Progenitor cell of endocrine pancreas (in vitro differentiated cells): ENCODE measurements around the gene TNFRSF17. TPM values are rescaled to one million over a fixed set of nuclear protein-coding genes. Genes with fewer than 3 reads are reported as not detected.
"Not testable (repeated sequence)": the region's sequence is repeated elsewhere in the genome, so short reads cannot be mapped to it uniquely, and the experiment has no call there.

ENCODE experiments used
- DNase-seq: peaks from one replicate; pipeline ENCODE4 v3.0.0; 2021; ENCODE audit warnings: low spot score; ENCODE audit not compliant: unreplicated experiment
- H3K27ac Mint-ChIP-seq: 2 replicates; pipeline ENCODE4 v1.8.0; 2021; ENCODE audit warnings: mild to moderate bottlenecking, moderate library complexity, mixed read lengths
- H3K27me3 Mint-ChIP-seq: 2 replicates; pipeline ENCODE4 v1.8.0; 2021; ENCODE audit warnings: mixed read lengths
- H3K36me3 Mint-ChIP-seq: 2 replicates; pipeline ENCODE4 v1.8.0; 2022; ENCODE audit warnings: mixed read lengths; ENCODE audit not compliant: insufficient read depth
- H3K4me1 Mint-ChIP-seq: 2 replicates; pipeline ENCODE4 v1.8.0; 2021; ENCODE audit warnings: low read depth, mixed read lengths
- H3K4me3 Mint-ChIP-seq: 2 replicates; pipeline ENCODE4 v1.8.0; 2021; ENCODE audit warnings: low read depth, mild to moderate bottlenecking, moderate library complexity, mixed read lengths
- H3K9me3 Mint-ChIP-seq: 2 replicates; pipeline ENCODE4 v1.8.0; 2021; ENCODE audit warnings: low read depth, mixed read lengths
- total RNA-seq: library from RNA; stranded (reverse); gene quantifications from 2 replicates; pipeline ENCODE4 v1.2.1, GENCODE V29; 2021
- TF ChIP-seq, protein P1 (sequence below): fragments of 200-600 bp; sonication (generic); IDR thresholded peaks from one replicate; pipeline ENCODE4 v1.5.0; 2021; ENCODE audit warnings: antibody characterized with exemption, mild to moderate bottlenecking; ENCODE audit not compliant: unreplicated experiment

Gene TNFRSF17
- total RNA-seq, 1 donor from 2014 or later: not detected

DNA sequence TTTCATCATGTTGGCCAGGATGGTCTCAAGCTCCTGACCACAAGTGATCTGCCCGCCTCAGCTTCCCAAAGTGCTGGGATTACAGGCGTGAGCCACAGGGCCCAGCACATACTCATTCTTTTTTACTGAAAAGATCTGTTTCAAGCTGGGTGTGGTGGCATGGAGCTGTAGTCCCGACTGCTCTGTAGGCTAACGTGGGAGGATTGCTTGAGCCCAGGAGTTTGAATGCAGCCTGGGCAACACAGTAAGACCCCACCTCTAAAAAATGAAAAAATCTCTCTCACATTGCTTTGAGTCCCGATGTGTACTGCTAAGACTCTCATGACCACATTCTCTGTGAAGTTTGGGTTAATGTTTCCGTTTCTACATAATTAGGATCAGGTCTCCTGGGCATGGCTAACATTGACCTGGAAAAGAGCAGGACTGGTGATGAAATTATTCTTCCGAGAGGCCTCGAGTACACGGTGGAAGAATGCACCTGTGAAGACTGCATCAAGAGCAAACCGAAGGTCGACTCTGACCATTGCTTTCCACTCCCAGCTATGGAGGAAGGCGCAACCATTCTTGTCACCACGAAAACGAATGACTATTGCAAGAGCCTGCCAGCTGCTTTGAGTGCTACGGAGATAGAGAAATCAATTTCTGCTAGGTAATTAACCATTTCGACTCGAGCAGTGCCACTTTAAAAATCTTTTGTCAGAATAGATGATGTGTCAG, 2.3 kb downstream of the TNFRSF17 start:
- Mint-ChIP-seq H3K9me3 (no peaks in the 10 kb centered on the region), H3K4me1 (peaks cover 6% of the 10 kb centered on the region), H3K27ac (peak overlapping the region; percentile 5), H3K4me3 (no peak overlapping the region), H3K36me3 (no peaks in the 10 kb centered on the region), H3K27me3 (no peaks in the 10 kb centered on the region)
- TF ChIP-seq, protein P1, sequence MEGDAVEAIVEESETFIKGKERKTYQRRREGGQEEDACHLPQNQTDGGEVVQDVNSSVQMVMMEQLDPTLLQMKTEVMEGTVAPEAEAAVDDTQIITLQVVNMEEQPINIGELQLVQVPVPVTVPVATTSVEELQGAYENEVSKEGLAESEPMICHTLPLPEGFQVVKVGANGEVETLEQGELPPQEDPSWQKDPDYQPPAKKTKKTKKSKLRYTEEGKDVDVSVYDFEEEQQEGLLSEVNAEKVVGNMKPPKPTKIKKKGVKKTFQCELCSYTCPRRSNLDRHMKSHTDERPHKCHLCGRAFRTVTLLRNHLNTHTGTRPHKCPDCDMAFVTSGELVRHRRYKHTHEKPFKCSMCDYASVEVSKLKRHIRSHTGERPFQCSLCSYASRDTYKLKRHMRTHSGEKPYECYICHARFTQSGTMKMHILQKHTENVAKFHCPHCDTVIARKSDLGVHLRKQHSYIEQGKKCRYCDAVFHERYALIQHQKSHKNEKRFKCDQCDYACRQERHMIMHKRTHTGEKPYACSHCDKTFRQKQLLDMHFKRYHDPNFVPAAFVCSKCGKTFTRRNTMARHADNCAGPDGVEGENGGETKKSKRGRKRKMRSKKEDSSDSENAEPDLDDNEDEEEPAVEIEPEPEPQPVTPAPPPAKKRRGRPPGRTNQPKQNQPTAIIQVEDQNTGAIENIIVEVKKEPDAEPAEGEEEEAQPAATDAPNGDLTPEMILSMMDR: no peak
- DNase-seq: no peak

DNA sequence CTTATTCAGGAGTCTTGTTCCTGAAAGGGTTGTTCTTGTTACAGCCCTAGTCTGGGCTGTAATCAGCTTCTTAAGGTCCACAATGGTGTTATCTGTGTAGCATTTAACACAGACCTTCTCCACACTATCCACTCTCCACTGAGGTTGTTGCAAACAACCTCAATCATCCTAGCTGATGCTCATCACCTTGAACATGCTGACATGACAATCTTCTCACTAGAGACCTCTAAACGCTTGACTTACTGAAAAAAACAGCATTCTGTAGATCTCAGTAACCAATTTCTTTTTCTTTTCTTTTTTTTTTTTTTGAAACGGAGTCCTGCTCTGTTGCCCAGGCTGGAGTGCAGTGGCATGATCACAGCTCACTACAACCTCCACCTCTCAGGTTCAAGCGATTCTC, 3.6 kb downstream of the TNFRSF17 start:
- Mint-ChIP-seq H3K27ac (no peak overlapping the region), H3K4me1 (peaks cover 6% of the 10 kb centered on the region)

DNA sequence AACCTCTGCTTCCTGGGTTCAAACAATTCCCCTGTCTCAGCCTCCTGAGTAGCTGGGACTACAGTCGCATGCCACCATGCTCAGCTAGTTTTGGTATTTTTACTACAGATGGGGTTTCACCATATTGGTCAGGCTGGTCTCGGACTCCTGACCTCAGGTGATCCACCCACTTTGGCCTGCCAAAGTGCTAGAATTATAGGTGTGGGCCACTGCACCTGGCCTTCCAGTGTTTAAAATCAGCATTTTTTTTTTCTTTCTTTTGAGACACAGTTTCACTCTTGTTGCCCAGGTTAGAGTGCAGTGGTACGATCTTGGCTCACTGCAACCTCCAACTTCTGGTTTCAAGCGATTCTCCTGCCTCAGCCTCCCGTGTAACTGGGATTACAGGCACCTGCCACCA, 5.3 kb downstream of the TNFRSF17 start:
- H3K27me3 Mint-ChIP-seq, H3K36me3 Mint-ChIP-seq, DNase-seq, H3K9me3 Mint-ChIP-seq, H3K4me3 Mint-ChIP-seq, H3K4me1 Mint-ChIP-seq, H3K27ac Mint-ChIP-seq: not testable (repeated sequence)

More for the DNA sequence above, 3.6 kb downstream of the TNFRSF17 start:
- H3K36me3 Mint-ChIP-seq: no peaks in the 10 kb centered on the region
- H3K4me3 Mint-ChIP-seq: no peak overlapping the region
- TF ChIP-seq, protein P1: no peak
- H3K9me3 Mint-ChIP-seq: no peaks in the 10 kb centered on the region
- DNase-seq: no peak
- no peaks in the 10 kb centered on the region for H3K27me3 Mint-ChIP-seq

DNA sequence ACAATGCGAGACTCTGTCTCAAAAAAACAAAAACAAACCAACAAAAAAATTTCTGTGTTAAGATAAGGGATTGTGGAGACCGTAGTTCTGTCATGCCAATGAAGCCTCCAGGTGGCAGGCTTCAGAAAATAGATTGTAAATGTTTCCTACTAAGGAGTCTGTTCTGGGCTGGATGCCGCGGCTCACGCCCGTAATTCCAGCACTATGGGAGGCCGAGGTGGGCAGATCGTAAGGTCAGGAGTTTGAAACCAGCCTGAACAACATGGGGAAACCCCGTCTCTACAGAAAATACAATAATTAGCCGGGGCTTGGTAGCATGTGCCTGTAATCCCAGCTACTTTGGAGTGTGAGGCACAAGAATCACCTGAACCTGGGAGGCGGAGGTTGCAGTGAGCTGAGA, 7.1 kb downstream of the TNFRSF17 start:
- Mint-ChIP-seq H3K4me3 (no peak overlapping the region), H3K27me3 (no peaks in the 10 kb centered on the region), H3K36me3 (peaks cover 2% of the 10 kb centered on the region), H3K9me3 (no peaks in the 10 kb centered on the region), H3K4me1 (peaks cover 20% of the 10 kb centered on the region), H3K27ac (no peak overlapping the region)
- no peak for DNase-seq
- TF ChIP-seq, protein P1: peak; percentile 14

DNA sequence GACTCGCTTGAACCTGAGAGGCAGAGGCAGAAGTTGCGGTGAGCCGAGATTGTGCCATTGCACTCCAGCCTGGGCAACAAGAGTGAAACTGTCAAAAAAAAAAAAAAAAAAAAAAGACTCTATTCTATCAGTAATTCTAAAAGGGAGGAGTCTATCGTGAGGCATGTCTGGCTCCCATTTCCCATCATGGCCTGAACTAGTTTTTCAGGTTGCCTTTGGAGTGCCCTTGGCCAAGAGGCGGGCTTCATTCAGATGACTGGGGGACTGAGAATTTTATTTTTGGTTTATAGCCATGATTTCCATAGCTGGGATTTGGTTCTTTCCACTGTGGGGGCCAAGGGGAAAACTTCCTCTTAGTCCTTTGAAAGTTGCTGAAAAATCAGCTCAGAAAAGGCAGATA, 8.1 kb downstream of the TNFRSF17 start:
- Mint-ChIP-seq H3K4me1 (peaks cover 22% of the 10 kb centered on the region), H3K36me3 (peaks cover 2% of the 10 kb centered on the region), H3K27ac (no peak overlapping the region), H3K27me3 (no peaks in the 10 kb centered on the region), H3K4me3 (no peak overlapping the region), H3K9me3 (no peaks in the 10 kb centered on the region)
- no peak for DNase-seq
- TF ChIP-seq, protein P1: no peak

DNA sequence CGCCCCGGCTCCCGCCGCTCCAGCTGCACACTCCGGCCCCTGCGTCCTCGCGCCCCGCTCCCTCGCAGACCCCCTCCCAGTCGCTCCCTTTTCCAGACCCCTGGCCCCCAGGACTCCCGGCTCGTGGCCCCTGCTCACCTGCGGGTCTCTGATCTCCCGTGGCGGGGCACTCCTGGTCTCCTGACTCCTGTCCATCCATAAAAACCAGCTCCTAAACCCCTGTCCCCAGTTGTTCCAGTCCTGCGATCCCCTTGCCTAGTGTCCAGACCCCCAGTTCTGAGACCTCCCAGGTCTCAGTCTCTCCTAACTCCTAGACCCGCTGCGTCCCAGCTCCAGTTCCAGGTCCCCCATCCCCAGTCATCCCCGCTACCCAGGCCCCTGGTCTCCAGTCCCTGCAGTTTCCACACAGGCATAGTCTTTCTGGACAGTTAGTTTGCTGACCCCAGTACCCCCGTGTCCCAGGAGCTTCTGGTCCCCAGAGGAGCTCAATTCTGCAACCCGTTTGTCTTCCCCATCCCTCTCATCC, 11.9 kb downstream of the TNFRSF17 start:
- H3K9me3 Mint-ChIP-seq: no peaks in the 10 kb centered on the region
- peak overlapping the region; percentile 94 for H3K4me3 Mint-ChIP-seq
- DNase-seq: no peak
- TF ChIP-seq, protein P1: no peak
- peaks cover 2% of the 10 kb centered on the region for H3K36me3 Mint-ChIP-seq
- peaks cover 22% of the 10 kb centered on the region for H3K4me1 Mint-ChIP-seq
- H3K27me3 Mint-ChIP-seq: no peaks in the 10 kb centered on the region
- H3K27ac Mint-ChIP-seq: peak overlapping the region; percentile 83
